Suprapubic skin (tissue), 4 donors: ENCODE data around the gene EPAS1. TPM values are rescaled to one million over a fixed set of nuclear protein-coding genes. Genes with fewer than 3 reads are reported as not detected.

ENCODE experiments used
- DNase-seq, 2 donors: peaks; one replicate each; pipeline ENCODE4 v3.0.0-alpha.2; 2019; ENCODE audit warnings: low spot score in 2 of 2
- H3K27ac ChIP-seq: fragments of 200-600 bp; sonication (generic); one replicate; pipeline ENCODE4 v1.5.1; 2019
- H3K27me3 ChIP-seq: fragments of 200-600 bp; sonication (generic); one replicate; pipeline ENCODE4 v1.5.1; 2019
- H3K36me3 ChIP-seq: fragments of 200-600 bp; sonication (generic); one replicate; pipeline ENCODE4 v1.5.1; 2019
- H3K4me1 ChIP-seq: fragments of 200-600 bp; sonication (generic); one replicate; pipeline ENCODE4 v1.5.1; 2019
- H3K4me3 ChIP-seq: fragments of 200-600 bp; sonication (generic); one replicate; pipeline ENCODE4 v1.5.1; 2019; ENCODE audit warnings: mild to moderate bottlenecking
- H3K9me3 ChIP-seq: fragments of 200-600 bp; sonication (generic); one replicate; pipeline ENCODE4 v1.5.1; 2019
- CTCF ChIP-seq, 2 donors: fragments of 200-600 bp in 1 of 2; fragments of 450-650 bp in 1 of 2; sonication (generic) in 1 of 2; IDR thresholded peaks; one replicate each; pipeline ENCODE4 v1.5.1; 2016 to 2019; ENCODE audit warnings: antibody characterized with exemption in 2 of 2, mild to moderate bottlenecking in 1 of 2, moderate library complexity in 1 of 2
- EP300 ChIP-seq: sonication (generic); formaldehyde crosslinking; IDR thresholded peaks from one replicate; pipeline ENCODE4 v1.6.1; 2017; ENCODE audit warnings: antibody characterized with exemption
- POLR2A ChIP-seq, 2 donors: fragments of 450-650 bp; IDR thresholded peaks; one replicate each; pipeline ENCODE4 v1.6.1; 2017; ENCODE audit warnings: antibody characterized with exemption in 2 of 2, mild to moderate bottlenecking in 2 of 2, moderate library complexity in 2 of 2
- POLR2AphosphoS5 ChIP-seq, 3 donors: sonication (generic); formaldehyde crosslinking; IDR thresholded peaks; one replicate each; pipeline ENCODE4 v1.6.1; 2017; ENCODE audit warnings: antibody characterized with exemption in 3 of 3
- WGBS: methylation state at CpG from one replicate; pipeline ENCODE4 v1.1.5; 2018; 5-methylcytosine and 5-hydroxymethylcytosine counted together
- total RNA-seq, 4 donors: library from RNA; depleted of rRNA; stranded (reverse); fragments of >200 nt; gene quantifications; one replicate each; pipeline ENCODE4 v1.1.0, GENCODE V29; 2016

The EPAS1 gene
- total RNA-seq, 4 donors from 2014 or later: 110 to 271 (median 142) TPM

GRCh38 chr2:46368401-46368800 is 71.2 kb downstream of the EPAS1 start:
- H3K9me3 ChIP-seq: no peaks in the 10 kb centered on the region
- peaks cover 5% of the 10 kb centered on the region for H3K4me1 ChIP-seq
- no peak overlapping the region for H3K4me3 ChIP-seq
- TF ChIP-seq POLR2AphosphoS5 (IDR thresholded peaks at IDR 0.05): no peak
- no peak for TF ChIP-seq CTCF (IDR thresholded peaks at IDR 0.05)
- TF ChIP-seq EP300: no peak
- TF ChIP-seq POLR2A (IDR thresholded peaks at IDR 0.05): no peak
- H3K27me3 ChIP-seq: no peaks in the 10 kb centered on the region
- peaks cover 64% of the 10 kb centered on the region for H3K36me3 ChIP-seq
- WGBS: 83% methylated on average over 2 of the region's 2 CpGs
- DNase-seq: no peak
- H3K27ac ChIP-seq: no peak overlapping the region

GRCh38 chr2:46369783-46370182 is 72.6 kb downstream of the EPAS1 start:
- DNase-seq: no peak
- no peaks in the 10 kb centered on the region for H3K27me3 ChIP-seq
- no peak overlapping the region for H3K27ac ChIP-seq
- no peak for TF ChIP-seq POLR2AphosphoS5 (IDR thresholded peaks at IDR 0.05)
- no peak for TF ChIP-seq CTCF (IDR thresholded peaks at IDR 0.05)
- no peak for TF ChIP-seq POLR2A (IDR thresholded peaks at IDR 0.05)
- no peak for TF ChIP-seq EP300
- H3K9me3 ChIP-seq: no peaks in the 10 kb centered on the region
- WGBS: 88% methylated on average over 5 of the region's 5 CpGs
- no peak overlapping the region for H3K4me3 ChIP-seq
- peaks cover 3% of the 10 kb centered on the region for H3K4me1 ChIP-seq
- H3K36me3 ChIP-seq: peaks cover 72% of the 10 kb centered on the region

- Histone ChIP-seq H3K27me3 (no peaks in the 10 kb centered on the region), H3K4me3 (no peak overlapping the region), H3K36me3 (peaks cover 87% of the 10 kb centered on the region), H3K4me1 (no peaks in the 10 kb centered on the region), H3K27ac (no peak overlapping the region), H3K9me3 (no peaks in the 10 kb centered on the region)
- no peak for DNase-seq
- TF ChIP-seq POLR2A (IDR thresholded peaks at IDR 0.05) (no peak), POLR2AphosphoS5 (IDR thresholded peaks at IDR 0.05) (no peak), EP300 (no peak), CTCF (IDR thresholded peaks at IDR 0.05) (no peak)
- WGBS: 93% methylated on average over 1 of the region's 1 CpG
Measured at GRCh38 chr2:46371854-46372253, 74.6 kb downstream of the EPAS1 start.

- 88% methylated on average over 2 of the region's 2 CpGs for WGBS
- Histone ChIP-seq H3K9me3 (no peaks in the 10 kb centered on the region), H3K4me3 (no peak overlapping the region), H3K27ac (no peak overlapping the region), H3K27me3 (no peaks in the 10 kb centered on the region), H3K36me3 (peaks cover 89% of the 10 kb centered on the region), H3K4me1 (no peaks in the 10 kb centered on the region)
- TF ChIP-seq EP300: no peak
- TF ChIP-seq POLR2A (IDR thresholded peaks at IDR 0.05): no peak
- TF ChIP-seq POLR2AphosphoS5 (IDR thresholded peaks at IDR 0.05): no peak
- no peak for TF ChIP-seq CTCF (IDR thresholded peaks at IDR 0.05)
- DNase-seq: no peak
Measured at GRCh38 chr2:46372475-46372874, 75.3 kb downstream of the EPAS1 start.

GRCh38 chr2:46373238-46373637 is 76.0 kb downstream of the EPAS1 start:
- DNase-seq: no peak
- H3K9me3 ChIP-seq: no peaks in the 10 kb centered on the region
- no peaks in the 10 kb centered on the region for H3K27me3 ChIP-seq
- no peak overlapping the region for H3K27ac ChIP-seq
- H3K4me1 ChIP-seq: no peaks in the 10 kb centered on the region
- 94% methylated on average over 4 of the region's 4 CpGs for WGBS
- TF ChIP-seq POLR2A (IDR thresholded peaks at IDR 0.05) (no peak), CTCF (IDR thresholded peaks at IDR 0.05) (no peak), EP300 (no peak), POLR2AphosphoS5 (IDR thresholded peaks at IDR 0.05) (no peak)
- H3K36me3 ChIP-seq: peaks cover 93% of the 10 kb centered on the region
- no peak overlapping the region for H3K4me3 ChIP-seq
